ENCODE data around the gene TUBE1.

DNA sequence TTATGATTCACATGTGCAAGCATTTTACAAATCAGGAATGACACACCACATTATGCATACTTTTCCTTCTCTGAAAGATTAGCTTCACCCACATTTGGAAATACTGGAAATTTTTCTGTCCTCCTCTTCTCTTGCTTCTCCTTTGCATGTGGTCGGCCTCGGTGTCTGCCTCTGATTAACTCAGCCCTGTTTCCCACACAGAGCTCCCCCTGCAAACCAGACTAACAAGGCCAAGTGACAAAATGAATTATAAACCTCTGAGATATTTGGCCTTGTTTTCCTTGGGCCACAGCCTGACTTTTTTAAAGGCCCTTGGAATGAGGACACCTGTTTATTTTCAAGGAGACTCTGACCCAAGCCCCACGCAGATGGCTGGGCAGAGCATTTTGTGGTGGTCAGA lies 42.4 kb downstream of the TUBE1 start:
- no peak for TF ChIP-seq POLR2AphosphoS5 (IDR thresholded peaks at IDR 0.05; ENCODE audit: insufficient read depth, low read depth, low read length)
- no peak for TF ChIP-seq POLR2A (IDR thresholded peaks at IDR 0.05; ENCODE audit: low read depth, low read length)
- TF ChIP-seq JUN (IDR thresholded peaks at IDR 0.05; ENCODE audit: borderline replicate concordance, insufficient read depth, insufficient read length, low read depth): no peak
- TF ChIP-seq, protein P1, sequence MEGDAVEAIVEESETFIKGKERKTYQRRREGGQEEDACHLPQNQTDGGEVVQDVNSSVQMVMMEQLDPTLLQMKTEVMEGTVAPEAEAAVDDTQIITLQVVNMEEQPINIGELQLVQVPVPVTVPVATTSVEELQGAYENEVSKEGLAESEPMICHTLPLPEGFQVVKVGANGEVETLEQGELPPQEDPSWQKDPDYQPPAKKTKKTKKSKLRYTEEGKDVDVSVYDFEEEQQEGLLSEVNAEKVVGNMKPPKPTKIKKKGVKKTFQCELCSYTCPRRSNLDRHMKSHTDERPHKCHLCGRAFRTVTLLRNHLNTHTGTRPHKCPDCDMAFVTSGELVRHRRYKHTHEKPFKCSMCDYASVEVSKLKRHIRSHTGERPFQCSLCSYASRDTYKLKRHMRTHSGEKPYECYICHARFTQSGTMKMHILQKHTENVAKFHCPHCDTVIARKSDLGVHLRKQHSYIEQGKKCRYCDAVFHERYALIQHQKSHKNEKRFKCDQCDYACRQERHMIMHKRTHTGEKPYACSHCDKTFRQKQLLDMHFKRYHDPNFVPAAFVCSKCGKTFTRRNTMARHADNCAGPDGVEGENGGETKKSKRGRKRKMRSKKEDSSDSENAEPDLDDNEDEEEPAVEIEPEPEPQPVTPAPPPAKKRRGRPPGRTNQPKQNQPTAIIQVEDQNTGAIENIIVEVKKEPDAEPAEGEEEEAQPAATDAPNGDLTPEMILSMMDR (IDR thresholded peaks at IDR 0.05; ENCODE audit: extremely low read depth in 1 of 2, insufficient read depth in 1 of 2, low read depth in 1 of 2, low read length in 2 of 2): no peak

All from endothelial cell of umbilical vein (primary cell).